Activated naive CD8-positive, alpha-beta T cell treated with anti-CD3 and anti-CD28 coated beads for 36 hours (primary cell): ENCODE data around the gene DNAH2. TPM values are rescaled to one million over a fixed set of nuclear protein-coding genes. Genes with fewer than 3 reads are reported as not detected.

ENCODE experiments used
- DNase-seq: peaks from one replicate; pipeline ENCODE4 v3.0.0; 2021
- H3K27ac Mint-ChIP-seq: one replicate; pipeline ENCODE4 v1.8.0; 2022; ENCODE audit warnings: mild to moderate bottlenecking, moderate library complexity, mixed read lengths
- H3K27me3 Mint-ChIP-seq: one replicate; pipeline ENCODE4 v1.8.0; 2022; ENCODE audit warnings: mild to moderate bottlenecking, mixed read lengths
- H3K36me3 Mint-ChIP-seq: one replicate; pipeline ENCODE4 v1.8.0; 2021; ENCODE audit warnings: mild to moderate bottlenecking, mixed read lengths
- H3K4me1 Mint-ChIP-seq: one replicate; pipeline ENCODE4 v1.8.0; 2021; ENCODE audit warnings: mixed read lengths
- H3K4me3 Mint-ChIP-seq: one replicate; pipeline ENCODE4 v1.8.0; 2022; ENCODE audit warnings: mild to moderate bottlenecking, moderate library complexity, mixed read lengths
- H3K9me3 Mint-ChIP-seq: one replicate; pipeline ENCODE4 v1.8.0; 2022; ENCODE audit warnings: mixed read lengths
- total RNA-seq, 2 experiments: library from RNA; stranded (reverse); gene quantifications; one replicate each; pipeline ENCODE4 v1.2.3, GENCODE V29; 2021

DNAH2 gene
- total RNA-seq, 2 experiments from 2014 or later = 0.04 to 0.14 TPM

DNA sequence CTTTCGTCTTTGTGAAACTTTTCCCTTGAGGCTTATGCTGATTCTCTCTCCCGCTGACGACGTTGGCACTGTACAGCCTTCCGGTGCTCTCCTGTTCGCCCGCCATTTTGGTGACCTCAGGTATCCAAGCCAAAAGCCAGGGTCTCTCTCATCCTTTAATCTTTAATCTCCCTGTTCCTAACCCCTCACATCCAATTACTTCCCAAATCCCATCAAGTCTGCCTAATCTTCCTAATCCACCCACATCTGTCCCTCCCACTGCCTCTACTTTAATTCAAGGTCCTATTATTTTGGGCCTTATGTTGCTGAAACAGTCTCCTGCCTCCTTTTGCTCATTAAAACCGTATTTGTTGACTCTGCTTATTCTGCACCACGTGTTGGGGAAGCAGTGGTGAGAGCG is 22.0 kb upstream of the DNAH2 start:
- no peak overlapping the region for H3K27ac Mint-ChIP-seq
- peaks cover 3% of the 10 kb centered on the region for H3K27me3 Mint-ChIP-seq
- no peak overlapping the region for H3K4me3 Mint-ChIP-seq
- no peaks in the 10 kb centered on the region for H3K9me3 Mint-ChIP-seq
- peaks cover 3% of the 10 kb centered on the region for H3K4me1 Mint-ChIP-seq
- DNase-seq = no peak
- peaks cover 38% of the 10 kb centered on the region for H3K36me3 Mint-ChIP-seq

DNA sequence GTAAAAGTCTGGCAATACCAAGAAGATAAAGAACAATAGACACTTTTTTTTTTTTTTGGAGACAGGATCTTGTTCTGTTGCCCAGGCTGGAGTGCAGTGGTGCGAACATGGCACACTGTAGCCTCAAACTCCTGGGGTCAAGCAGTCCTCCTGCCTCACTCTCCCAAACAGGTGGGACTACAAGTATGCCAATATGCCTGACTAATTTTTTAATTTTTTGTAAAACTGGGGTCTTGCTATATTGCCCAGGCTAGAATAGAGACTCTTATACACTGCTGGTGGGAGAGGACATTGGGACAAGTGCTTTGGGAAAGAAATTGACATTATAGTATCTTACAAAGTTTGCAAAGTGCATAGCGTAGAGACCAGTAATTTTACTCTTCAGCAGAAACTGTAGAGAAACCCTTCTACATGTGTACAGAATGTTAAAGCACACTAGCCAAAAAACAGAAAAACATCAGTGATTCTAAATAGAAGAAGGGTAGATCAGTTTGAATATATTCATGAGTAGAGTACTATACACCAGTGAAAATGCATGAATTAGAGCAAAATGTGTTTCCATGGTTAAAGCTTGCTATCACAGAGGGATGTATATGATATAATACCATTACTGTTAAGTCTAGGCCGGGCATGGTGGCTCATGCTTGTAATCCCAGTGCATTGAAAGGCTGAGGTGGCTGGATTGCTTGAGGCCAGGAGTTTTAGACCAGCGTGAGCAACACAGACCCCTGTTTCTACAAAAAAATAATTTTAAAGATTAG is 19.5 kb upstream of the DNAH2 start:
- no peaks in the 10 kb centered on the region for H3K9me3 Mint-ChIP-seq
- no peak overlapping the region for H3K27ac Mint-ChIP-seq
- peaks cover 54% of the 10 kb centered on the region for H3K36me3 Mint-ChIP-seq
- peaks cover 1% of the 10 kb centered on the region for H3K4me1 Mint-ChIP-seq
- H3K27me3 Mint-ChIP-seq = peaks cover 8% of the 10 kb centered on the region
- H3K4me3 Mint-ChIP-seq = no peak overlapping the region
- DNase-seq = no peak

DNA sequence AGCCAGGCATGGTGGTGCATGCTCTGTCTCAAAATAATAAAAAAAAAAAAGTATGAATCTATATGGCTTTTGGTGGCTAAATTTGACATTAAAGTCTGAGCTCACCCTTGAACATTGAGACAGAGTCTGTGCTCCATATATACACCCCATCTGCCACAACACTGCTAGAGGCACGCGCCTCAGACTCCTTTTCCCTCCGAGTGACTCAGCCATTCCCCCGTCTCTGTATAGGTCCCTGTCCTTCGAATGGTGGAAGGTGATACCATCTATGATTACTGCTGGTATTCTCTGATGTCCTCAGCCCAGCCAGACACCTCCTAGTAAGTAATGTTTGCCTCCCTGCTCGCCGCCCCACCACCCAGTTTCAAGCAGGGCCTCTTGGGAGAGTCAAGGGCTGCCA is 17.0 kb upstream of the DNAH2 start:
- no peak for DNase-seq
- Mint-ChIP-seq H3K4me1 (peaks cover 15% of the 10 kb centered on the region), H3K27me3 (peaks cover 27% of the 10 kb centered on the region), H3K4me3 (no peak overlapping the region), H3K36me3 (peaks cover 52% of the 10 kb centered on the region), H3K9me3 (no peaks in the 10 kb centered on the region), H3K27ac (no peak overlapping the region)

DNA sequence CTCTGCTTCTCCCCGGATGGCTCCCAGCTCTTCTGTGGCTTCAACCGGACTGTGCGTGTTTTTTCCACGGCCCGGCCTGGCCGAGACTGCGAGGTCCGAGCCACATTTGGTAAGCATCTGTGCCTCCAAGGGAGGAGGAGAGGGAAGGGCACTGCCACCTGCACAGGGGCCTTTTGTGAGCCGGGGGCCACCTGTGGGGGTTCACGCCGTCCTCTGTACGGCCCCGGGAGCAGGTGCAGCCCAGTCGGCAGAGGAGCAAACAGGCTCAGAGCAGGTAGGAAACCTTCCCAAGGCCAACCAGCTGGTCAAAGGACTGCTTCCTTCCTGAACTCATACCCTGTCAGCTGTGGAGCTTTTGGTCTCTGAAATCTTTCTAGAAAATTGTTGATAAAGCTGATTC is 15.9 kb upstream of the DNAH2 start:
- no peak for DNase-seq
- H3K9me3 Mint-ChIP-seq = no peaks in the 10 kb centered on the region
- peaks cover 39% of the 10 kb centered on the region for H3K27me3 Mint-ChIP-seq

DNA sequence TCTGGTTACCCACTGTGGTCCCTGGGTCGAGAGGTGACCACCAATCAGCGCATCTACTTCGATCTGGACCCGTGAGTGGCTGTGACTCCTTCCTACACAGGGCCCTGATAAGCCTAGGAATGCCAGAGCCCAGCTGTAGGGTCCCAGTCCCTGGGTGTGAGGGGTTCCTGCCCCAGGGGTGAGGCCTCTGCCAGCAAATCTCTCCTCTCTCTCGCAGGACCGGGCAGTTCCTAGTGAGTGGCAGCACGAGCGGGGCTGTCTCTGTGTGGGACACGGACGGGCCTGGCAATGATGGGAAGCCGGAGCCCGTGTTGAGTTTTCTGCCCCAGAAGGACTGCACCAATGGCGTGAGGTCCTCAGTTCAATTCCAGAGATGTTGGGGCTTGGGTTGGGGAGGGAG is 14.8 kb upstream of the DNAH2 start:
- Mint-ChIP-seq H3K36me3 (peaks cover 37% of the 10 kb centered on the region), H3K4me1 (peaks cover 20% of the 10 kb centered on the region), H3K9me3 (no peaks in the 10 kb centered on the region), H3K27ac (no peak overlapping the region), H3K27me3 (peaks cover 49% of the 10 kb centered on the region), H3K4me3 (no peak overlapping the region)
- no peak for DNase-seq

More for the DNA sequence above, 15.9 kb upstream of the DNAH2 start:
- no peak overlapping the region for H3K4me3 Mint-ChIP-seq
- H3K4me1 Mint-ChIP-seq = peaks cover 20% of the 10 kb centered on the region
- no peak overlapping the region for H3K27ac Mint-ChIP-seq
- peaks cover 43% of the 10 kb centered on the region for H3K36me3 Mint-ChIP-seq

DNA sequence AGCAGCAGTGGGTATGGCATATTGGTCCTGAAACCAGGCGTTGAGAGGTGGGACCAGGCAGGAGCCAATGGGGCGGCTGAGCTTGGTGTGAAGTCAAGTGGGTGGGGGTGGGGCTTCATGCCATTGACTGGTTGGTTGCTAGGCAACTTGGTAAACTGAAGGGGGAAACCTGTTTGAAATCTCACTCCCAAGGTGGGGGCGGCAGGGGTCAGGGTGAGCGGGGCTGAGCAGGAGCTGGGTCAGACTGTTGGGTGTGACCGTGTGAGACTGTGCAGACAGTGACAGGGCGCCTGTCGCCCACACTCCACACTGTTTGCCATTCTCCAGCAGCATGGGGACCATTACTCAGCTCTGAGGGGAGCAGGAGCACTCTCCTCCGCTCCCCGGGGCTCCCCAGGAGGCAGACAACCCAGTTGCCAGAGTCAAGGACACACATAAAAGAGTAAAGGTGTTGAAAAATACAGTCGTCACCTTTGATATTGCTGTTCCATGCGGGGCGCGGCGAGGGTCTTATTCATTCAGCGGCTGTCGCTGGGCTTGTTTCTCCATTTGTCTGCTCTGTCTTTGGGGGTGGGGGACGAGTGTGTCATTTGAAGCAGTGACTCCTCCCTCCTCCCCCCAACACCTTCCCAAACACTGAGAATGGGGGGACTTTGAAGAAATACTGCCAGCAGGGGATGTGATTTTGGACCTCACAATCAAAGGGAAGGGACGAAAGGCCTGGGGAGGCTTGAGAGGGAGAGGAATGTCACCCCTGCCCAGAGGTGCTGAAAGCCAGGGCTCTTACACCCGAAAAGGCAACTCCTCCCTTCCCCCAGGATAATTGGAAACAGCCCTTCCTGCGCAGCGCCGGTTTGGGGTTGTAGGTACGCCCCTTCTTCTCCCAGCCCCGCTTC is 13.7 kb upstream of the DNAH2 start:
- Mint-ChIP-seq H3K36me3 (peaks cover 31% of the 10 kb centered on the region), H3K27me3 (peaks cover 53% of the 10 kb centered on the region), H3K4me1 (peaks cover 20% of the 10 kb centered on the region), H3K4me3 (no peak overlapping the region), H3K27ac (no peak overlapping the region), H3K9me3 (no peaks in the 10 kb centered on the region)
- DNase-seq = peak; percentile 43

DNA sequence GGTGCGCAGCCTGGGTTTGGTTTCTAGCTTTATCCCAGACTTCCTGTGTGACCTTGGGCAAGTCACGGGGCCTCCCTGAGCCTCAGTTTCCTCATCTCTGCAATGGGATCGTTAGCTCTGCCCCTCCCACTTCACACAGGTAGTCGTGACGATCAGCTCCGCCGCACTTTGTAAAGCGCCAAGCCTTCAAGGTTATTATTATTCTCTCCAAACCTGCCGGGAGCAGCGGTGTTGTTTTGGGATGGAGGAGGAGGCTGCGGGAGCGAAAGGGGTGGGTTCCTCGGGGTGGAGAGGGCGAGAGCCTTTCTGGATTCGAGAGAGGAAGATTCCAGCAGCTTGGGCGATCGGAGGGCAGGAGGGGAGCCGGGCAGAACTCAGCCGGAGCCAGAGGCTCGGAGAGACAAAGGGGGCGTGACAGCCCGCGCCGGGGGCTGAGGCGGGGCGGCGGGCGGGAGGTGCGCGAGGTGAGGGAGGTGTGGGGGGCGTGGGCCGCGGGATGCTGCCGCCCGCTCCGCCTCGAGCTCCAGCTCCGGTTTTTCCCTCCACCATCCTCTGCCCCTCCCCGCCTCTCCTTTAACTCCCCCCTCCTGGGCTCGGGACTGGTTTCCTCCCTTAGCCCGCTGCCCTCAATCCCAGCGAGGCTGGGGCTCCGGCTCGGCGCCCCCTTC is 12.8 kb upstream of the DNAH2 start, which contains the start of gene EFNB3:
TSS of gene EFNB3 (plus strand) at position 602 of the 668 bp plus-strand sequence. CDS start 397 bp downstream, outside the sequence.
- Mint-ChIP-seq H3K36me3 (peaks cover 31% of the 10 kb centered on the region), H3K27ac (no peak within 1 kb of the TSS), H3K9me3 (no peaks in the 10 kb centered on the region), H3K4me1 (peaks cover 20% of the 10 kb centered on the region), H3K27me3 (peaks cover 55% of the 10 kb centered on the region), H3K4me3 (peak within 1 kb of the TSS; percentile 58)
- no peak for DNase-seq

DNA sequence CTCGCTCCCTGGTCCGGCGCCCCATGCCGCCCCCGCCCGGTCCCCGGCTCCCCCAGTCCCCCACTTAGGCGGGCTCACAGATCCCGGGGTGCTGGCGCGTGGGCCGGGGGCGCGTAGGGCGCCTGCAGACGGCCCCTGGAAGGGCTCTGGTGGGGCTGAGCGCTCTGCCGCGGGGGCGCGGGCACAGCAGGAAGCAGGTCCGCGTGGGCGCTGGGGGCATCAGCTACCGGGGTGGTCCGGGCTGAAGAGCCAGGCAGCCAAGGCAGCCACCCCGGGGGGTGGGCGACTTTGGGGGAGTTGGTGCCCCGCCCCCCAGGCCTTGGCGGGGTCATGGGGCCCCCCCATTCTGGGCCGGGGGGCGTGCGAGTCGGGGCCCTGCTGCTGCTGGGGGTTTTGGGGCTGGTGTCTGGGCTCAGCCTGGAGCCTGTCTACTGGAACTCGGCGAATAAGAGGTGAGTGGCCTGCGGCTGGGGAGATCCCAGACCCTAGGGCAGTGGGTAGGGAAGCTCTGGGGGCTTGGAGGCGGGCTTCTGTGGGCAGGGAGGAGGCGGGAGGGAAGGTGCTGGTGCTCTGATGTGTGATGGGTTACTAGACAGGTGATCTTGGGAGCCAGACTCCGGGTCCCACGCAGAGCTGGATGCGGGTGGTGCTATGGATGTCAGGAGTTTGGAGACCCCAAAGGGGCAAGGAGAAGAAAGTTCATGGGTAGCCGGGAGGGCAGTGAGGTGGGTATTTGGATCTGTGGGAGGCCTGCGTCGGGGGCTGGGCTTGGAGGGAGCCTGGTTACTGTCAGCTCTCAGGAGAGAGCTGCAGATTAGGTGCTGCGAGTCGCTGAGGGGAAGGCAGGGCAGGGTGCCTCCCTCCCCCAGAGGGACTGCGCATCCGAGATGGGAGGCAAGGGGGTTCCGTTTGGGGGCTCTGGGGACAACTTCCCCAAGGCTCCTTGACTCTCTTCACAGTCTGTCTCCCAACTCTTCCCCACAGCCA is 12.0 kb upstream of the DNAH2 start:
- Mint-ChIP-seq H3K27me3 (peaks cover 61% of the 10 kb centered on the region), H3K27ac (no peak overlapping the region), H3K9me3 (no peaks in the 10 kb centered on the region), H3K4me1 (peaks cover 26% of the 10 kb centered on the region), H3K36me3 (peaks cover 29% of the 10 kb centered on the region), H3K4me3 (peak overlapping the region; percentile 32)
- DNase-seq = no peak

DNA sequence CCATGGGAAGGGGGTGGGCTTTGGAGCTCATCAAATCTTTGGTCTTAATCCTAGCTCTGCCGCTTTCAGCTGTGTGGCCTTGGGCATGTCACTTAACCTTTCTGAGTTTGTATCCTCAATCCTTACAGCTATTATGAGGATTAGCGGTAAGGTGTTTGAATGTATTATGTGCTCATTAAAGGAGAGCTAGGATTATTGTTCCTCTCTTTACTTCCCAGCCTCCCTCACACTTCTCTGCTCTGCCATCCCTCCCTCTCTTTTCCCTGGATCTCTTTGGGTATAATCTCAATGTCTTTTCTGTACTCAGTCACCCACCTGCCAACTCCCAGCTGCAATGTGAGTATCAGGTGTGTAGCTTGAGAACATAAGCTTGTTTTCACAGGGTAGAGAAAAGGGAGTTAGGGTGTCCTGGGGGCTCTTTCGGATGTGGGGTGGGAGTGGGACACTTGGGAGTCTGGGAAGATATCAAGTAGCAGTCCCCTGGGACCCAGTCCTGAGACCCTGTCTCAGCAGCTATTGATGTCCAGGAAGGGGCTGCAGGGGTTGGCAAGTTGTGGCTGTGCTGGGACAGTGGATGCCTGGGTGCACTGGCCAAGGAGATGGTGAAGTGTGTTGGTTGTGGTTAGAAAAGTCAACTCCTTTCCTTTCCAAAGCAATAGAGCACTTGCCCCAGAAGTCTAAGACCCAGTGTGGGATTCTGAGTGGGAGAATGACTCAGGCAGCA is 10.8 kb upstream of the DNAH2 start:
- Mint-ChIP-seq H3K36me3 (peaks cover 17% of the 10 kb centered on the region), H3K4me1 (peaks cover 29% of the 10 kb centered on the region), H3K27me3 (peaks cover 66% of the 10 kb centered on the region), H3K4me3 (no peak overlapping the region), H3K27ac (no peak overlapping the region), H3K9me3 (no peaks in the 10 kb centered on the region)
- no peak for DNase-seq

DNA sequence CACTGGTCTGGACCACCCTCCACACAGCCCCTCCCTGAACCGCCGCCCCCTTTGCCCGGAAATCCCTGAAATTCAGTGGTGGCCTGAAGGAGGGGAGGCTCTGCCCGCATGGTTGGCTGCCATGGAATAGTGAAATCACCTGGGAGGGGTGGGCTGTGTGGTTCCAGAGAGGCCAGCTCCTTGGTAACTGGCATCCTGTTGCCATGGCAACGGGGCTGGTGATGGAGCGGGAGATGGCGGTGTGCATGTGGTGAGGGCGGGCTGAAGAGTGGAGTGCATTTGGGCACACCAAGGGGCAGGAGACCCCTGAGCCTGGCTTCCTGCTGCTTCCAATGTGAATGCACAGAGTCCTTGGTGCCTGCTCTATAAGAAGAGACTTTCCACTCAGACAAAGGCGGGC is 10.1 kb upstream of the DNAH2 start:
- Mint-ChIP-seq H3K27ac (no peak overlapping the region), H3K4me1 (peaks cover 29% of the 10 kb centered on the region), H3K9me3 (no peaks in the 10 kb centered on the region), H3K36me3 (peaks cover 12% of the 10 kb centered on the region), H3K4me3 (no peak overlapping the region), H3K27me3 (peaks cover 71% of the 10 kb centered on the region)
- DNase-seq = no peak

DNA sequence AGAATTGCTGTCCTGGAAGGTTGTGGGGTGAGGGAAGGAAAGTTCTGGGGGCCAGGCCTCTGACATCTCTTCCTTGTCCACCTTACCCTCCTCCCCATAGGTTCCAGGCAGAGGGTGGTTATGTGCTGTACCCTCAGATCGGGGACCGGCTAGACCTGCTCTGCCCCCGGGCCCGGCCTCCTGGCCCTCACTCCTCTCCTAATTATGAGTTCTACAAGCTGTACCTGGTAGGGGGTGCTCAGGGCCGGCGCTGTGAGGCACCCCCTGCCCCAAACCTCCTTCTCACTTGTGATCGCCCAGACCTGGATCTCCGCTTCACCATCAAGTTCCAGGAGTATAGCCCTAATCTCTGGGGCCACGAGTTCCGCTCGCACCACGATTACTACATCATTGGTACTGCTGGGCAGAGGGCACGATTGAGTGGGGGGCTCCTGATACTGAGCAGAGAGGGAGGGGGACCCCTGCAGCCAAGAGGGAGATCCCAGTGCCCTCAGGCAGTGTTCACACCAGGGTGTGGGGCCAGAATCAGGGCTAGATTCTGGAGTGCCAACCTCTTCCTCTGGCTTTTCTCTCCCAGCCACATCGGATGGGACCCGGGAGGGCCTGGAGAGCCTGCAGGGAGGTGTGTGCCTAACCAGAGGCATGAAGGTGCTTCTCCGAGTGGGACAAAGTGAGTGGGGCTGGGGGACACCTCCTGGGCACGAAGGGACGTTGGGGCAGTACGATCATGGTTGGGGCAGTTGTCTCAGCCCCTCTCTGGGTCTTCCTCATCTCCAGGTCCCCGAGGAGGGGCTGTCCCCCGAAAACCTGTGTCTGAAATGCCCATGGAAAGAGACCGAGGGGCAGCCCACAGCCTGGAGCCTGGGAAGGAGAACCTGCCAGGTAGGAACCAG is 9.4 kb upstream of the DNAH2 start:
- Mint-ChIP-seq H3K4me3 (no peak overlapping the region), H3K4me1 (peaks cover 29% of the 10 kb centered on the region), H3K36me3 (peaks cover 6% of the 10 kb centered on the region), H3K27ac (no peak overlapping the region), H3K9me3 (no peaks in the 10 kb centered on the region), H3K27me3 (peaks cover 71% of the 10 kb centered on the region)
- no peak for DNase-seq

DNA sequence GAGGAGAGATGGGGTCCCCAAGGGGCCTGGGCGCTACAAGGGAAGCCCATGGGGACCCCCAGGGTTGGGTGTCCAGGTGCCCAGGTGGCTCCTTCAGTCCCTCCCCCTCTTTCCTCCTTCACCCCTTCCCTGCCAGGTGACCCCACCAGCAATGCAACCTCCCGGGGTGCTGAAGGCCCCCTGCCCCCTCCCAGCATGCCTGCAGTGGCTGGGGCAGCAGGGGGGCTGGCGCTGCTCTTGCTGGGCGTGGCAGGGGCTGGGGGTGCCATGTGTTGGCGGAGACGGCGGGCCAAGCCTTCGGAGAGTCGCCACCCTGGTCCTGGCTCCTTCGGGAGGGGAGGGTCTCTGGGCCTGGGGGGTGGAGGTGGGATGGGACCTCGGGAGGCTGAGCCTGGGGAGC is 8.5 kb upstream of the DNAH2 start:
- Mint-ChIP-seq H3K36me3 (no peaks in the 10 kb centered on the region), H3K9me3 (no peaks in the 10 kb centered on the region), H3K27me3 (peaks cover 71% of the 10 kb centered on the region), H3K4me3 (no peak overlapping the region), H3K27ac (no peak overlapping the region), H3K4me1 (peaks cover 22% of the 10 kb centered on the region)
- DNase-seq = no peak

DNA sequence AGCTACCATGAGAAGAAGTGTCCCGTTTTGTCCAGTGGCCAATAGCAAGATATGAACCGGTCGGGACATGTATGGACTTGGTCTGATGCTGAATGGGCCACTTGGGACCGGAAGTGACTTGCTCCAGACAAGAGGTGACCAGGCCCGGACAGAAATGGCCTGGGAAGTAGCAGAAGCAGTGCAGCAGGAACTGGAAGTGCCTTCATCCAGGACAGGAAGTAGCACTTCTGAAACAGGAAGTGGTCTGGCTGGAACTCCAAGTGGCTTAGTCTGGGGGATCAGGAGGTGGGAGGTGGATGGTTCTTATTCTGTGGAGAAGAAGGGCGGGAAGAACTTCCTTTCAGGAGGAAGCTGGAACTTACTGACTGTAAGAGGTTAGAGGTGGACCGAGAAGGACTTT is 7.2 kb upstream of the DNAH2 start:
- peaks cover 14% of the 10 kb centered on the region for H3K4me1 Mint-ChIP-seq
- peaks cover 73% of the 10 kb centered on the region for H3K27me3 Mint-ChIP-seq
- no peak for DNase-seq
- H3K27ac Mint-ChIP-seq = no peak overlapping the region
- no peaks in the 10 kb centered on the region for H3K9me3 Mint-ChIP-seq
- H3K4me3 Mint-ChIP-seq = no peak overlapping the region
- H3K36me3 Mint-ChIP-seq = no peaks in the 10 kb centered on the region
